ENCODE measurements around the gene CCDC69. TPM values are rescaled to one million over a fixed set of nuclear protein-coding genes. Genes with fewer than 3 reads are reported as not detected.

CCDC69 gene
- total RNA-seq, 1 experiment from 2014 or later: 2.8 TPM

GRCh38 chr5:151219138-151219537, 4.8 kb downstream of the CCDC69 start:
- CTCF ChIA-PET: interaction anchor here (0.6 to 1.0 kb wide), 2 partner anchors 12 to 167 kb away, joined by 3 read pairs; no protein-coding TSS in a partner anchor
- intact Hi-C loops (cut with micrococcal nuclease): no loop called here

GRCh38 chr5:151218177-151218576, 5.7 kb downstream of the CCDC69 start:
- no peak overlapping the region for H3K27ac Mint-ChIP-seq (ENCODE audit: low read depth, unreplicated experiment)
- intact Hi-C loops (cut with micrococcal nuclease): no loop called here

More at GRCh38 chr5:151219138-151219537, 4.8 kb downstream of the CCDC69 start:
- Mint-ChIP-seq H3K27ac (ENCODE audit: low read depth, unreplicated experiment) (no peak overlapping the region), H3K4me1 (ENCODE audit: insufficient read depth, unreplicated experiment) (peaks cover 18% of the 10 kb centered on the region), H3K36me3 (ENCODE audit: insufficient read depth, unreplicated experiment) (no peaks in the 10 kb centered on the region), H3K9me3 (ENCODE audit: unreplicated experiment) (no peaks in the 10 kb centered on the region), H3K27me3 (ENCODE audit: insufficient read depth, unreplicated experiment) (no peaks in the 10 kb centered on the region), H3K4me3 (ENCODE audit: unreplicated experiment) (no peak overlapping the region)
- POLR2A ChIA-PET: interaction anchor here (1.4 kb wide), 1 partner anchor 16 kb away, joined by 3 read pairs; no protein-coding TSS in a partner anchor
- no peak for DNase-seq (ENCODE audit: unreplicated experiment)
- no TSS peak for BruUV-seq (replicated peaks)
- TF ChIP-seq CTCF (IDR thresholded peaks at IDR 0.05; ENCODE audit: unreplicated experiment): no peak

GRCh38 chr5:151216781-151217180, 7.1 kb downstream of the CCDC69 start:
- no TSS peak for BruUV-seq (replicated peaks)
- Mint-ChIP-seq H3K4me1 (ENCODE audit: insufficient read depth, unreplicated experiment) (peaks cover 8% of the 10 kb centered on the region), H3K4me3 (ENCODE audit: unreplicated experiment) (no peak overlapping the region), H3K9me3 (ENCODE audit: unreplicated experiment) (no peaks in the 10 kb centered on the region), H3K27me3 (ENCODE audit: insufficient read depth, unreplicated experiment) (no peaks in the 10 kb centered on the region), H3K27ac (ENCODE audit: low read depth, unreplicated experiment) (no peak overlapping the region), H3K36me3 (ENCODE audit: insufficient read depth, unreplicated experiment) (no peaks in the 10 kb centered on the region)
- no peak for TF ChIP-seq CTCF (IDR thresholded peaks at IDR 0.05; ENCODE audit: unreplicated experiment)
- no peak for DNase-seq (ENCODE audit: unreplicated experiment)
- POLR2A ChIA-PET: no interaction called here
- intact Hi-C loops (cut with micrococcal nuclease): no loop called here
- CTCF ChIA-PET: interaction anchor here (0.9 to 1.5 kb wide), 3 partner anchors 51 to 101 kb away, joined by 3 to 5 read pairs (median 4); no protein-coding TSS in a partner anchor

More at GRCh38 chr5:151218177-151218576, 5.7 kb downstream of the CCDC69 start:
- H3K36me3 Mint-ChIP-seq (ENCODE audit: insufficient read depth, unreplicated experiment): no peaks in the 10 kb centered on the region
- H3K4me3 Mint-ChIP-seq (ENCODE audit: unreplicated experiment): no peak overlapping the region
- H3K27me3 Mint-ChIP-seq (ENCODE audit: insufficient read depth, unreplicated experiment): no peaks in the 10 kb centered on the region
- CTCF ChIA-PET: interaction anchor here (0.9 to 1.0 kb wide), 3 partner anchors 21 to 166 kb away, joined by 3 to 6 read pairs (median 4); no protein-coding TSS in a partner anchor
- DNase-seq (ENCODE audit: unreplicated experiment): no peak
- H3K4me1 Mint-ChIP-seq (ENCODE audit: insufficient read depth, unreplicated experiment): peaks cover 18% of the 10 kb centered on the region
- TF ChIP-seq CTCF (IDR thresholded peaks at IDR 0.05; ENCODE audit: unreplicated experiment): no peak
- POLR2A ChIA-PET: interaction anchor here (1.4 kb wide), 1 partner anchor 17 kb away, joined by 3 read pairs; no protein-coding TSS in a partner anchor
- BruUV-seq (replicated peaks): no TSS peak
- no peaks in the 10 kb centered on the region for H3K9me3 Mint-ChIP-seq (ENCODE audit: unreplicated experiment)

- CTCF ChIA-PET: interaction anchor here (0.6 to 2.6 kb wide), 5 partner anchors 9 to 100 kb away, joined by 3 to 10 read pairs (median 3); no protein-coding TSS in a partner anchor
- no peaks in the 10 kb centered on the region for H3K27me3 Mint-ChIP-seq (ENCODE audit: insufficient read depth, unreplicated experiment)
- BruUV-seq (replicated peaks): no TSS peak
- no peak for TF ChIP-seq CTCF (IDR thresholded peaks at IDR 0.05; ENCODE audit: unreplicated experiment)
- POLR2A ChIA-PET: interaction anchor here (0.6 to 0.7 kb wide), 3 partner anchors 50 to 128 kb away, joined by 3 read pairs; no protein-coding TSS in a partner anchor
- DNase-seq (ENCODE audit: unreplicated experiment): no peak
- H3K4me3 Mint-ChIP-seq (ENCODE audit: unreplicated experiment): no peak overlapping the region
- no peaks in the 10 kb centered on the region for H3K9me3 Mint-ChIP-seq (ENCODE audit: unreplicated experiment)
- no peak overlapping the region for H3K27ac Mint-ChIP-seq (ENCODE audit: low read depth, unreplicated experiment)
- no peaks in the 10 kb centered on the region for H3K4me1 Mint-ChIP-seq (ENCODE audit: insufficient read depth, unreplicated experiment)
- intact Hi-C loops (cut with micrococcal nuclease): no loop called here
- H3K36me3 Mint-ChIP-seq (ENCODE audit: insufficient read depth, unreplicated experiment): no peaks in the 10 kb centered on the region
Observed at GRCh38 chr5:151215546-151215880, 8.4 kb downstream of the CCDC69 start.
